H1 (cell line): ENCODE measurements around the gene VWA7. TPM values are rescaled to one million over a fixed set of nuclear protein-coding genes. Genes with fewer than 3 reads are reported as not detected.

Experiments used
- CTCF ChIA-PET: fragments of 300-600 bp; sonication (Branson Sonifier 250); formaldehyde crosslinking; loops from one replicate; lab custom pipeline; 2021; ENCODE audit not compliant: partially characterized antibody; lab: Charles Lee
- POLR2A ChIA-PET: fragments of 300-600 bp; sonication (Branson Sonifier 250); formaldehyde crosslinking; loops from one replicate; lab custom pipeline; 2021; ENCODE audit warnings: inconsistent platforms; ENCODE audit not compliant: partially characterized antibody; lab: Charles Lee
- DNase-seq, 2 experiments: peaks; one replicate each; pipeline versions ENCODE4 v3.0.0 to v3.0.0-alpha.2; 2010 to 2022; ENCODE audit warnings: low spot score in 2 of 2, low read depth in 1 of 2, mixed read lengths in 1 of 2
- FAIRE-seq: peaks from 2 replicates; lab custom pipeline; 2011; peaks lifted over from hg19 to GRCh38; lab: Jason Lieb, UNC
- H2AFZ ChIP-seq: 2 replicates; pipeline ENCODE4 v1.8.1; 2012; ENCODE audit warnings: low read length, inconsistent platforms
- H2AK5ac ChIP-seq: 2 replicates; pipeline ENCODE4 v1.6.1; 2013; ENCODE audit warnings: low read depth, low read length
- H2BK120ac ChIP-seq: replicated peaks from 2 replicates; pipeline ENCODE3; 2013; ENCODE audit warnings: low read depth, low read length, inconsistent platforms
- H2BK12ac ChIP-seq: 2 replicates; pipeline ENCODE4 v1.6.1; 2013; ENCODE audit warnings: low read depth, low read length
- H2BK15ac ChIP-seq: 2 replicates; pipeline ENCODE4 v1.6.1; 2013; ENCODE audit warnings: low read length
- H2BK20ac ChIP-seq: 2 replicates; pipeline ENCODE4 v1.6.1; 2013; ENCODE audit warnings: low read length
- H2BK5ac ChIP-seq: 2 replicates; pipeline ENCODE4 v1.6.1; 2013; ENCODE audit warnings: low read depth, low read length
- H3K14ac ChIP-seq: 2 replicates; pipeline ENCODE4 v1.6.1; 2013; ENCODE audit warnings: inconsistent platforms; ENCODE audit not compliant: insufficient read length
- H3K18ac ChIP-seq: 2 replicates; pipeline ENCODE4 v1.6.1; 2013; ENCODE audit warnings: low read length; ENCODE audit errors: extremely low read depth
- H3K23ac ChIP-seq: 2 replicates; pipeline ENCODE4 v1.6.1; 2013; ENCODE audit warnings: inconsistent platforms; ENCODE audit not compliant: insufficient read length
- H3K23me2 ChIP-seq: 2 replicates; pipeline ENCODE4 v1.6.1; 2013; ENCODE audit warnings: low read depth, low read length
- H3K27ac ChIP-seq: 2 replicates; pipeline ENCODE4 v1.6.1; 2011; ENCODE audit warnings: low read depth, low read length, inconsistent platforms
- H3K27me3 ChIP-seq, 4 experiments: replicated peaks in 1 of 4; 1 replicate in 1 of 4; 2 replicates in 3 of 4; pipeline versions ENCODE4 v1.6.1 to v1.8.1; 2011 to 2013; ENCODE audit warnings: low read length in 3 of 4, mild to moderate bottlenecking in 3 of 4, inconsistent platforms in 2 of 4, mixed read lengths in 2 of 4, moderate library complexity in 1 of 4; ENCODE audit not compliant: control insufficient read depth in 3 of 4, insufficient read depth in 3 of 4; ENCODE audit errors: extremely low read depth in 1 of 4
- H3K36me3 ChIP-seq, 4 experiments: 2 replicates each; pipeline versions ENCODE4 v1.6.1 to v1.8.1; 2011 to 2013; ENCODE audit warnings: mild to moderate bottlenecking in 4 of 4, low read length in 3 of 4, moderate library complexity in 2 of 4, control low read depth in 1 of 4, inconsistent platforms in 1 of 4; ENCODE audit not compliant: insufficient read depth in 4 of 4, control insufficient read depth in 2 of 4
- H3K4ac ChIP-seq: replicated peaks from 2 replicates; pipeline ENCODE3; 2013; ENCODE audit warnings: low read length, low read depth, mixed read lengths, inconsistent platforms; ENCODE audit not compliant: insufficient read length
- H3K4me1 ChIP-seq, 4 experiments: replicated peaks in 1 of 4; 1 replicate in 1 of 4; 2 replicates in 3 of 4; pipeline versions ENCODE4 v1.6.1 to v1.8.1; 2011 to 2013; ENCODE audit warnings: low read length in 3 of 4, inconsistent platforms in 2 of 4, mixed read lengths in 1 of 4; ENCODE audit not compliant: insufficient read depth in 4 of 4, control insufficient read depth in 3 of 4
- H3K4me2 ChIP-seq, 2 experiments: 2 replicates each; pipeline versions ENCODE4 v1.6.1 to v1.8.1; 2011 to 2013; ENCODE audit warnings: low read depth in 2 of 2, low read length in 2 of 2, control low read depth in 1 of 2, inconsistent platforms in 1 of 2, mild to moderate bottlenecking in 1 of 2; ENCODE audit not compliant: insufficient read depth in 1 of 2
- H3K4me3 ChIP-seq, 4 experiments: fragments of 200-600, 300-600 bp in 1 of 4; sonication (generic), shearing (Covaris generic), sonication (Bioruptor Twin) in 1 of 4; 2 replicates each; pipeline versions ENCODE4 v1.5.1 to v1.8.1; 2011 to 2016; ENCODE audit warnings: low read length in 4 of 4, low read depth in 3 of 4, control low read depth in 2 of 4, inconsistent platforms in 2 of 4, mild to moderate bottlenecking in 2 of 4, mixed read lengths in 1 of 4, moderate library complexity in 1 of 4; ENCODE audit not compliant: insufficient read depth in 2 of 4; ENCODE audit errors: extremely low read depth in 1 of 4
- H3K56ac ChIP-seq: replicated peaks from 2 replicates; pipeline ENCODE3; 2013; ENCODE audit warnings: low read depth, mild to moderate bottlenecking, mixed read lengths, low read length, inconsistent platforms; ENCODE audit not compliant: insufficient read length
- H3K79me1 ChIP-seq: 2 replicates; pipeline ENCODE4 v1.6.1; 2013; ENCODE audit warnings: low read depth, low read length, control low read depth
- H3K79me2 ChIP-seq, 2 experiments: 2 replicates each; pipeline versions ENCODE4 v1.6.1 to v1.8.1; 2012 to 2013; ENCODE audit warnings: low read length in 2 of 2, mild to moderate bottlenecking in 2 of 2, inconsistent platforms in 1 of 2; ENCODE audit not compliant: insufficient read depth in 2 of 2, control insufficient read depth in 1 of 2
- H3K9ac ChIP-seq, 4 experiments: replicated peaks in 1 of 4; 1 replicate in 1 of 4; 2 replicates in 3 of 4; pipeline versions ENCODE4 v1.6.1 to v1.8.1; 2011 to 2013; ENCODE audit warnings: low read depth in 3 of 4, low read length in 3 of 4, control low read depth in 2 of 4, mild to moderate bottlenecking in 2 of 4, moderate library complexity in 2 of 4, inconsistent platforms in 1 of 4; ENCODE audit errors: extremely low read depth in 1 of 4
- H3K9me3 ChIP-seq, 2 experiments: 2 replicates each; pipeline versions ENCODE4 v1.6.1 to v1.8.1; 2012 to 2013; ENCODE audit warnings: mild to moderate bottlenecking in 2 of 2, moderate library complexity in 2 of 2, control low read depth in 1 of 2, inconsistent platforms in 1 of 2, low read depth in 1 of 2, low read length in 1 of 2, mixed read lengths in 1 of 2; ENCODE audit not compliant: insufficient read depth in 2 of 2
- H4K20me1 ChIP-seq, 2 experiments: replicated peaks in 1 of 2; 2 replicates each; pipeline versions ENCODE3 to v1.8.1; 2011 to 2013; ENCODE audit warnings: inconsistent platforms in 2 of 2, low read length in 2 of 2, mild to moderate bottlenecking in 1 of 2; ENCODE audit not compliant: insufficient read depth in 2 of 2, control insufficient read depth in 1 of 2
- H4K5ac ChIP-seq: 2 replicates; pipeline ENCODE4 v1.6.1; 2013; ENCODE audit warnings: low read length, low read depth, mixed read lengths, inconsistent platforms; ENCODE audit not compliant: insufficient read length
- H4K8ac ChIP-seq: 2 replicates; pipeline ENCODE4 v1.8.0; 2013; ENCODE audit warnings: mild to moderate bottlenecking, moderate library complexity, low read length, inconsistent platforms; ENCODE audit not compliant: insufficient read depth; ENCODE audit errors: extremely low read depth
- H4K91ac ChIP-seq: replicated peaks from 2 replicates; pipeline ENCODE3; 2013; ENCODE audit warnings: low read length, mixed read lengths, inconsistent platforms; ENCODE audit not compliant: insufficient read length
- CTBP2 ChIP-seq: IDR thresholded peaks from 2 replicates; pipeline ENCODE4 v1.7.0; 2011; ENCODE audit warnings: borderline replicate concordance, mild to moderate bottlenecking, moderate library complexity, mixed read lengths, low read length; ENCODE audit not compliant: insufficient read depth, insufficient read length
- WGBS, 2 experiments: shearing (Covaris generic) in 1 of 2; methylation state at CpG; one replicate each; pipeline versions ENCODE4 v1.1.6 to v1.1.7; 2013 to 2015; ENCODE audit warnings: low lambda C conversion rate in 2 of 2, mixed read lengths in 2 of 2, inconsistent platforms in 1 of 2, low coverage in 1 of 2, missing lambda C conversion rate in 1 of 2; ENCODE audit not compliant: insufficient replicate concordance in 2 of 2, insufficient coverage in 1 of 2, insufficient read length in 1 of 2; ENCODE audit errors: extremely low coverage in 1 of 2, missing lambda C conversion rate in 1 of 2; 5-methylcytosine and 5-hydroxymethylcytosine counted together
- polyA plus RNA-seq, 7 experiments: library from polyadenylated mRNA; depleted of rRNA in 3 of 7; stranded (reverse) in 5 of 7; unstranded in 2 of 7; fragments of >200 nt in 5 of 7; fragments of 200-250 nt in 2 of 7; gene quantifications; 1 replicate in 5 of 7; 2 replicates in 1 of 7; 4 replicates in 1 of 7; pipeline versions ENCODE4 v1.2.1 to v1.2.3, GENCODE V29; 2011 to 2013; ENCODE audit warnings: missing spikeins in 2 of 7, mixed read lengths in 2 of 7
- total RNA-seq: library from RNA; stranded (reverse); fragmentation: NEBNext Ultra II Directional; extraction: Animal tissue kit (Norgen Biotek cat#: 25700); gene quantifications from 2 replicates; pipeline ENCODE4 v1.2.1, GENCODE V29; 2021

The VWA7 gene
- total and polyA plus RNA-seq, 2 of the 8 experiments (the other 6 are each of a cell fraction or from before 2014, with no cell fraction given): 0.82 to 2.1 TPM

- Histone ChIP-seq H2BK12ac (no peak within 1 kb of the TSS), H2AK5ac (no peak within 1 kb of the TSS), H2BK120ac (no peak within 1 kb of the TSS), H3K27ac (no peak within 1 kb of the TSS), H2AFZ (no peak within 1 kb of the TSS), H3K14ac (no peak within 1 kb of the TSS), H3K4me3 (no peak within 1 kb of the TSS), H3K79me2 (no peaks in the 10 kb centered on the region), H3K27me3 (no peaks in the 10 kb centered on the region), H3K9me3 (no peaks in the 10 kb centered on the region), H4K5ac (no peak within 1 kb of the TSS), H3K79me1 (0 out of 2 replicates have a peak, but pooled peaks cover 3% of the 10 kb centered on the region), H3K36me3 (peaks cover 0 to 11% (median 10%) of the 10 kb centered on the region in 4 experiments; a peak in 5 of 8 replicates), H3K18ac (no peak within 1 kb of the TSS; the same call in 1 of the 2 replicates), H3K4me1 (peaks cover 1 to 10% (median 6%) of the 10 kb centered on the region in 4 experiments; a peak in 6 of 7 replicates), H4K20me1 (no peaks in the 10 kb centered on the region), H2BK15ac (0 out of 2 replicates have a peak within 1 kb of the TSS, but pooled peaks have one; percentile 61), H3K56ac (no peak within 1 kb of the TSS), H2BK20ac (no peak within 1 kb of the TSS), H2BK5ac (no peak within 1 kb of the TSS), H3K9ac (no peak within 1 kb of the TSS; a peak in 1 of 7 replicates), H3K4me2 (no peak within 1 kb of the TSS), H3K4ac (no peak within 1 kb of the TSS), H3K23me2 (no peaks in the 10 kb centered on the region), H4K8ac (peak within 1 kb of the TSS; percentile 53), H4K91ac (no peak within 1 kb of the TSS), H3K23ac (no peak within 1 kb of the TSS)
- WGBS, 2 experiments: 91% methylated on average over 33 of the region's 46 CpGs; no CpG with 5 or more reads in 1 of the 2 experiments
- DNase-seq (no peak), FAIRE-seq (no peak)
- CTCF ChIA-PET: interaction anchor here (0.5 to 8.9 kb wide), 14 partner anchors 9 to 1049 kb away, joined by 3 to 89 read pairs (median 4); partner anchors contain the start of genes LSM2 and LY6G6D
- POLR2A ChIA-PET: interaction anchor here (0.9 to 7.2 kb wide), 15 partner anchors 9 to 139 kb away, joined by 3 to 73 read pairs (median 4); partner anchors contain the start of genes ABHD16A, CLIC1, GPANK1 and LY6G6D
- no peak for TF ChIP-seq CTBP2
Observed at GRCh38 chr6:31723245-31723979, 53.7 kb downstream of the VWA7 start, which contains the start of gene MPIG6B. TSS of gene MPIG6B (plus strand) at chr6:31723373. CDS start at chr6:31723384, 11 bp downstream.
